Neuronal stem cell (in vitro differentiated cells): ENCODE results near the gene SELENOV.
A peak's percentile ranks its signal among the peaks of the same experiment; 100 is the strongest.
"Not testable (repeated sequence)": the region's sequence is repeated elsewhere in the genome, so short reads cannot be mapped to it uniquely, and the experiment has no call there.

ENCODE experiments used
- DNase-seq: peaks from one replicate; pipeline ENCODE4 v3.0.0-alpha.2; 2013; ENCODE audit warnings: low spot score
- H2AFZ ChIP-seq: one replicate; pipeline ENCODE4 v1.6.1; 2013; ENCODE audit warnings: mild to moderate bottlenecking, low read length, inconsistent platforms
- H2AK5ac ChIP-seq: 2 replicates; pipeline ENCODE4 v1.6.1; 2013; ENCODE audit warnings: low read depth, mild to moderate bottlenecking, inconsistent platforms, low read length, moderate library complexity, mixed read lengths
- H2BK120ac ChIP-seq: 2 replicates; pipeline ENCODE4 v1.6.1; 2013; ENCODE audit warnings: low read depth, mild to moderate bottlenecking, inconsistent platforms, low read length, moderate library complexity, mixed read lengths
- H2BK12ac ChIP-seq: one replicate; pipeline ENCODE4 v1.6.1; 2013; ENCODE audit warnings: low read length, inconsistent platforms
- H2BK15ac ChIP-seq: 2 replicates; pipeline ENCODE4 v1.6.1; 2013; ENCODE audit warnings: mild to moderate bottlenecking, low read length, inconsistent platforms, mixed read lengths
- H2BK5ac ChIP-seq: one replicate; pipeline ENCODE4 v1.6.1; 2013; ENCODE audit warnings: inconsistent platforms, mild to moderate bottlenecking, low read length, moderate library complexity
- H3K14ac ChIP-seq: one replicate; pipeline ENCODE4 v1.6.1; 2013; ENCODE audit warnings: low read length, inconsistent platforms
- H3K18ac ChIP-seq: 2 replicates; pipeline ENCODE4 v1.6.1; 2013; ENCODE audit warnings: low read length, inconsistent platforms
- H3K23ac ChIP-seq: 2 replicates; pipeline ENCODE4 v1.6.1; 2013; ENCODE audit warnings: low read depth, mild to moderate bottlenecking, mixed read lengths, low read length, inconsistent platforms; ENCODE audit not compliant: poor library complexity
- H3K27ac ChIP-seq: replicated peaks from 3 replicates; pipeline ENCODE4 v1.5.1; 2013; ENCODE audit warnings: low read length, inconsistent platforms
- H3K27me3 ChIP-seq, 3 experiments: 2 replicates each; pipeline ENCODE4 v1.6.1; 2013; ENCODE audit warnings: low read length in 3 of 3, mild to moderate bottlenecking in 2 of 3, inconsistent platforms in 1 of 3, low read depth in 1 of 3, mixed read lengths in 1 of 3, moderate library complexity in 1 of 3; ENCODE audit not compliant: control insufficient read depth in 3 of 3, insufficient read depth in 3 of 3
- H3K36me3 ChIP-seq, 2 donors: replicated peaks in 1 of 2; 2 replicates each; pipeline ENCODE4 v1.6.1; 2013; ENCODE audit warnings: low read length in 2 of 2; ENCODE audit not compliant: control insufficient read depth in 2 of 2, insufficient read depth in 2 of 2
- H3K4ac ChIP-seq: 2 replicates; pipeline ENCODE4 v1.6.1; 2013; ENCODE audit warnings: inconsistent platforms, mild to moderate bottlenecking, low read length, moderate library complexity
- H3K4me1 ChIP-seq, 2 donors: 1 replicate in 1 of 2; 2 replicates in 1 of 2; pipeline ENCODE4 v1.6.1; 2013; ENCODE audit warnings: low read length in 2 of 2, low read depth in 1 of 2; ENCODE audit not compliant: control insufficient read depth in 2 of 2, insufficient read depth in 1 of 2
- H3K4me2 ChIP-seq: one replicate; pipeline ENCODE4 v1.6.1; 2013; ENCODE audit warnings: mild to moderate bottlenecking, low read length, inconsistent platforms; ENCODE audit not compliant: insufficient read depth, poor library complexity, severe bottlenecking
- H3K4me3 ChIP-seq, 2 donors: 2 replicates each; pipeline ENCODE4 v1.5.1; 2013; ENCODE audit warnings: low read length in 2 of 2, mild to moderate bottlenecking in 2 of 2, inconsistent platforms in 1 of 2, moderate library complexity in 1 of 2
- H3K79me1 ChIP-seq: one replicate; pipeline ENCODE4 v1.6.1; 2013; ENCODE audit warnings: low read depth, mild to moderate bottlenecking, inconsistent platforms, low read length, moderate library complexity
- H3K9ac ChIP-seq: one replicate; pipeline ENCODE4 v1.6.1; 2013; ENCODE audit warnings: mild to moderate bottlenecking, low read depth, low read length, inconsistent platforms; ENCODE audit not compliant: poor library complexity
- H3K9me3 ChIP-seq, 2 donors: replicated peaks in 1 of 2; 2 replicates each; pipeline versions ENCODE3 to v1.6.1; 2013; ENCODE audit warnings: low read length in 2 of 2, mild to moderate bottlenecking in 2 of 2, inconsistent platforms in 1 of 2, low read depth in 1 of 2, mixed read lengths in 1 of 2, moderate library complexity in 1 of 2; ENCODE audit not compliant: control insufficient read depth in 2 of 2, insufficient read depth in 1 of 2
- H4K8ac ChIP-seq: one replicate; pipeline ENCODE4 v1.6.1; 2013; ENCODE audit warnings: low read depth, mild to moderate bottlenecking, inconsistent platforms, low read length, moderate library complexity
- H4K91ac ChIP-seq: one replicate; pipeline ENCODE4 v1.6.1; 2013; ENCODE audit warnings: low read length, low read depth, mild to moderate bottlenecking, inconsistent platforms; ENCODE audit not compliant: poor library complexity
- WGBS, 2 donors: extraction: QIAGEN DNeasy Blood & Tissue Kit; methylation state at CpG; one replicate each; pipeline ENCODE4 v1.1.7; 2013; ENCODE audit warnings: missing lambda C conversion rate in 2 of 2, mixed read lengths in 1 of 2; ENCODE audit not compliant: insufficient read length in 2 of 2, insufficient replicate concordance in 1 of 2; ENCODE audit errors: extremely low coverage in 2 of 2; 5-methylcytosine and 5-hydroxymethylcytosine counted together

SELENOV gene

DNA sequence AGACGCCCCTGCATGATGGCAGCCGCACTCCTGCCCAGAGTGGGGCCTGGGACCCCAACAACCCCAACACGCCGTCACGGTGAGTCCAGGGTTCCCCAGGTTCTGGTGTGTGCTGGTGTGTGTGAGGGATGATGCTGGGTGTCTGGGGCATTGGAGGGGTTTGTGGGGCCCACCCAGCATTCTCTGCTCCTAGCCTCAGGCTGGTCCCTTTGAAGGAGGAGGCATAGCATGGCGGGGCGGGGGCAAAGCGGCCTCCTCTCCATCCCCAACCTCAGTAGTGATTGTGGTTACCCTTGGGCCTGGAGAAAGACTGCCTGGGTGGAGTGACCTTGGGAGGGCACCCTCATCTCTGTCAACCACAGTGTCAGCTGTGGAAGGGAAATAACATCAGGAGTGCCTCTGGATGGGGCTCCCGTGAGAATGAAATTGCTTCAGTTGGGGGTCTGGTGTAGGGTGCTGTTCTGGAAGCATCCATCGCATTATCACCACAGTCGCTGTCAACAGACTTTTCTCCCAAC lies 41.4 kb upstream of the SELENOV start:
- H2BK12ac ChIP-seq: no peak overlapping the region
- H4K91ac ChIP-seq: no peak overlapping the region
- H3K27ac ChIP-seq: no peak overlapping the region
- peak overlapping the region; percentile 60 for H2BK5ac ChIP-seq
- H3K18ac ChIP-seq: no peak overlapping the region
- DNase-seq: no peak
- peak overlapping the region; percentile 70 for H3K9ac ChIP-seq
- no peak overlapping the region for H2AFZ ChIP-seq
- no peak overlapping the region for H2BK120ac ChIP-seq
- H3K9me3 ChIP-seq: peaks cover 0 to 3% of the 10 kb centered on the region in 2 donors
- no peak overlapping the region for H3K14ac ChIP-seq
- H3K36me3 ChIP-seq: peaks cover 72 to 84% of the 10 kb centered on the region in 2 donors
- H3K23ac ChIP-seq: no peak overlapping the region
- no peak overlapping the region for H4K8ac ChIP-seq
- no peak overlapping the region for H3K4ac ChIP-seq
- H3K4me1 ChIP-seq: no peaks in the 10 kb centered on the region
- no peaks in the 10 kb centered on the region for H3K27me3 ChIP-seq
- H3K4me3 ChIP-seq: no peak overlapping the region
- H3K79me1 ChIP-seq: peaks cover 4% of the 10 kb centered on the region
- H2AK5ac ChIP-seq: no peak overlapping the region
- no CpG with 5 or more reads among the region's 11 CpGs for WGBS, 2 donors
- H3K4me2 ChIP-seq: no peak overlapping the region
- H2BK15ac ChIP-seq: no peak overlapping the region

DNA sequence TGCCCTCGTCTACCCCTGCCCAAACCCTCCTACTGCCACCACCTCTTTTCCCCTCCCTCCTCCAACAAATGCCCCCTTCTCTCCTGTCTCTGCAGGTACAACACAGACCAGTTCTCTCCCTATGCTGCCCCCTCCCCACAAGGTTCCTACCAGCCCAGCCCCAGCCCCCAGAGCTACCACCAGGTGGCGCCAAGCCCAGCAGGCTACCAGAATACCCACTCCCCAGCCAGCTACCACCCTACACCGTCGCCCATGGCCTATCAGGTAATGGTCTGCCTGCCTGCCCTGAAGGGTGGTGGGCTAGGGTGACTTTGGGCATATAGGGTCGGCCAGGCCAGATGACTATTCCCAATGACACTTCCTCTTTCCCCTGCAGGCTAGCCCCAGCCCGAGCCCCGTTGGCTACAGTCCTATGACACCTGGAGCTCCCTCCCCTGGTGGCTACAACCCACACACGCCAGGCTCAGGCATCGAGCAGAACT lies 40.8 kb upstream of the SELENOV start:
- peak; percentile 45 for DNase-seq
- peak overlapping the region; percentile 21 for H3K14ac ChIP-seq
- peak overlapping the region; percentile 21 for H3K9ac ChIP-seq
- H2BK12ac ChIP-seq: no peak overlapping the region
- peaks cover 65 to 78% of the 10 kb centered on the region in 2 donors for H3K36me3 ChIP-seq
- H4K91ac ChIP-seq: peak overlapping the region; percentile 53
- no peak overlapping the region for H4K8ac ChIP-seq
- H3K27ac ChIP-seq: no peak overlapping the region
- H2AFZ ChIP-seq: no peak overlapping the region
- peaks cover 0 to 3% of the 10 kb centered on the region in 2 donors for H3K9me3 ChIP-seq
- H3K4me2 ChIP-seq: no peak overlapping the region
- no peak overlapping the region for H3K4ac ChIP-seq
- H2BK5ac ChIP-seq: peak overlapping the region; percentile 60
- no peak overlapping the region for H3K18ac ChIP-seq
- peak overlapping the region in 1 of 2 donors; percentile 13 for H3K4me3 ChIP-seq
- H3K79me1 ChIP-seq: peaks cover 4% of the 10 kb centered on the region
- peak overlapping the region; percentile 60 for H2AK5ac ChIP-seq
- no peak overlapping the region for H2BK120ac ChIP-seq
- no peaks in the 10 kb centered on the region for H3K27me3 ChIP-seq
- H3K4me1 ChIP-seq: no peaks in the 10 kb centered on the region
- no CpG with 5 or more reads among the region's 9 CpGs for WGBS, 2 donors
- H2BK15ac ChIP-seq: no peak overlapping the region
- no peak overlapping the region for H3K23ac ChIP-seq

DNA sequence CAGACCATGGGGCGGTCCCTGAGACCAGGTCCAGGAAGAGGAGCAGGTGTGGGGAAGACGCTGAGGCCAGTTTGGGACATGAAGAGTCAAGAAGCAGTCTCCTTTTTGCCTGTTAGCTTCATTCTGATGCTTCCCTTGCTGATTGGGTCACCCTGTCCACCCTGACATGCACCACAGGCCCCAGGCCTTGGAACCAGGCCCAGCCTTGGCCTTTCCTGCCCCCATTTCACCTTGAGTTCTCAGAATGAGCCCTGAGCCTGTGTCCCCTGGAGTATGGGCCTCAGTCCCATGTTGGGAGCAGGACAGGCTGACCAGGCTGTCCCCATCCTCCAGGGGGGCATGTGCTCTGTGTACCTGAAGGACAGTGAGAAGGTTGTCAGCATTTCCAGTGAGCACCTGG lies 39.2 kb upstream of the SELENOV start:
- Histone ChIP-seq H3K18ac (no peak overlapping the region), H3K9ac (no peak overlapping the region), H3K36me3 (peaks cover 52 to 62% of the 10 kb centered on the region in 2 donors), H3K27ac (no peak overlapping the region), H2AK5ac (no peak overlapping the region), H3K9me3 (peaks cover 0 to 3% of the 10 kb centered on the region in 2 donors), H2BK15ac (no peak overlapping the region), H3K4me3 (no peak overlapping the region), H2BK12ac (no peak overlapping the region), H3K23ac (no peak overlapping the region), H2AFZ (no peak overlapping the region), H3K4me1 (peaks cover 3% of the 10 kb centered on the region in 2 donors), H3K27me3 (no peaks in the 10 kb centered on the region), H4K8ac (no peak overlapping the region), H3K14ac (no peak overlapping the region), H3K4me2 (no peak overlapping the region), H3K79me1 (peaks cover 4% of the 10 kb centered on the region), H3K4ac (no peak overlapping the region), H2BK120ac (no peak overlapping the region), H2BK5ac (no peak overlapping the region), H4K91ac (no peak overlapping the region)
- DNase-seq: no peak
- no CpG with 5 or more reads among the region's 2 CpGs for WGBS, 2 donors

DNA sequence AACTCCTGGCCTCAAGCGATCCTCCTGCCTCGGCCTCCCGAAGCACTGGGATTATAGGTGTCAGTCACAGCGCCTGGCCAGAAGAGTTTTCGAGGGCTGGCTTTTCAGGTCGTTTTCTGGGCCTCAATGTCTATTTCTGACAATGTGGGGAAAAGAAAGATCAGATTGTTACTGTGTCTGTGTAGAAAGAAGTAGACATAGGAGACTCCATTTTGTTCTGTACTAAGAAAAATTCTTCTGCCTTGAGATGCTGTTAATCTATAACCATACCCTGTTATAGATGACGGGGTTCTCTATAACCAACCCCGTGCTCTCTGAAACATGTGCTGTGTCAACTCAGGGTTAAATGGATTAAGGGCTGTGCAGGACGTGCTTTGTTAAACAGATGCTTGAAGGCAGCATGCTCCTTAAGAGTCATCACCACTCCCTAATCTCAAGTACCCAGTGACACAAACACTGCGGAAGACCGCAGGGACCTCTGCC lies 35.6 kb upstream of the SELENOV start:
- not testable (repeated sequence) for H2BK5ac ChIP-seq, H2BK120ac ChIP-seq, H3K9ac ChIP-seq, H2BK12ac ChIP-seq, H3K4me2 ChIP-seq, H3K4ac ChIP-seq, DNase-seq, H4K8ac ChIP-seq, H4K91ac ChIP-seq, H3K27me3 ChIP-seq, H3K27ac ChIP-seq, H3K14ac ChIP-seq, H2AFZ ChIP-seq, H2AK5ac ChIP-seq, H3K9me3 ChIP-seq, H3K79me1 ChIP-seq, H3K23ac ChIP-seq, H3K18ac ChIP-seq, H2BK15ac ChIP-seq, H3K4me3 ChIP-seq
- Histone ChIP-seq H3K36me3 (peaks cover 27 to 44% of the 10 kb centered on the region in 2 donors), H3K4me1 (peaks cover 10 to 12% of the 10 kb centered on the region in 2 donors)
- no CpG with 5 or more reads among the region's 11 CpGs for WGBS, 2 donors
